SK-N-SH treated with all-trans-retinoic acid at 6 μM for 48 hours (cell line): ENCODE results near the gene SFRP4.

ENCODE experiments used
- ARNTL ChIP-seq: fragments of 450-650 bp; formaldehyde crosslinking; IDR thresholded peaks from 2 replicates; pipeline ENCODE4 v1.5.0; 2020; ENCODE audit warnings: low read depth, mild to moderate bottlenecking, moderate library complexity, borderline replicate concordance
- GLIS3 ChIP-seq: fragments of 250-450 bp; sonication (Bioruptor Pico); IDR thresholded peaks from 2 replicates; pipeline ENCODE4 v1.5.0; 2020; ENCODE audit warnings: mild to moderate bottlenecking, moderate library complexity
- OSR1 ChIP-seq: fragments of 250-450 bp; sonication (Bioruptor Pico); IDR thresholded peaks from 2 replicates; pipeline ENCODE4 v1.8.0; 2022; ENCODE audit warnings: moderate library complexity, mild to moderate bottlenecking, inconsistent platforms
- PPARA ChIP-seq: fragments of 250-450 bp; sonication (Bioruptor Pico); IDR thresholded peaks from 2 replicates; pipeline ENCODE4 v1.5.0; 2020; ENCODE audit warnings: mild to moderate bottlenecking, borderline replicate concordance
- RARB ChIP-seq: fragments of 250-450 bp; sonication (Bioruptor Pico); IDR thresholded peaks from 2 replicates; pipeline ENCODE4 v1.8.0; 2021; ENCODE audit warnings: mild to moderate bottlenecking, moderate library complexity
- TCF4 ChIP-seq: fragments of 250-450 bp; sonication (Bioruptor Pico); IDR thresholded peaks from 2 replicates; pipeline ENCODE4 v1.8.0; 2021; ENCODE audit warnings: mild to moderate bottlenecking, moderate library complexity, borderline replicate concordance
- ZNF70 ChIP-seq: fragments of 450-650 bp; formaldehyde crosslinking; IDR thresholded peaks from 2 replicates; pipeline ENCODE4 v1.5.0; 2020; ENCODE audit warnings: mild to moderate bottlenecking, moderate library complexity
- TF ChIP-seq, protein P1 (sequence below): fragments of 250-450 bp; sonication (Bioruptor Pico); IDR thresholded peaks from 2 replicates; pipeline ENCODE4 v1.8.0; 2020; ENCODE audit warnings: mild to moderate bottlenecking, moderate library complexity, borderline replicate concordance
- TF ChIP-seq, protein P2 (sequence below): fragments of 250-450 bp; sonication (Bioruptor Pico); IDR thresholded peaks from 2 replicates; pipeline ENCODE4 v1.5.1; 2021; ENCODE audit warnings: mild to moderate bottlenecking, moderate library complexity
- TF ChIP-seq, protein P3 (sequence below): fragments of 250-450 bp; sonication (Bioruptor Pico); IDR thresholded peaks from 2 replicates; pipeline ENCODE4 v1.8.0; 2021; ENCODE audit warnings: low read depth, mild to moderate bottlenecking, moderate library complexity, borderline replicate concordance

DNA sequence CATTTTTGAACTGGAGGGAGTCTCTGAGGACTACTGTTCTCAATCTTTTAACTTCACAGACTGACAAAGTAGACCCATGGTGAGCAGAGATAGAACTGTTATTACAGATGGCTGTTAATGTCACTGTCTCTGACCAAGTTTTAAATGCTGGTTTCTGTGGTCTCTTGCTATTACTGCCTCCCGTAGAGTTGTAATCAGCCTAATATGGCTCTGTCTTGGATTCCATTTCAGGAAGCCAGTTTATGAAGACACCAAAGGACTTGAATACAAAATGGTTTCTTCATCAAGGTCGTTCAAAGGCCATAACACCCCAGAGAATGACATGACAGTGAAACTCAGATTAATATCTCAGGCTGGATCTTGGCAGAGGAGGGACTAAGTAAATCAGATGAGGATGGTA is 3.9 kb downstream of the SFRP4 start:
- TF ChIP-seq, protein P1, sequence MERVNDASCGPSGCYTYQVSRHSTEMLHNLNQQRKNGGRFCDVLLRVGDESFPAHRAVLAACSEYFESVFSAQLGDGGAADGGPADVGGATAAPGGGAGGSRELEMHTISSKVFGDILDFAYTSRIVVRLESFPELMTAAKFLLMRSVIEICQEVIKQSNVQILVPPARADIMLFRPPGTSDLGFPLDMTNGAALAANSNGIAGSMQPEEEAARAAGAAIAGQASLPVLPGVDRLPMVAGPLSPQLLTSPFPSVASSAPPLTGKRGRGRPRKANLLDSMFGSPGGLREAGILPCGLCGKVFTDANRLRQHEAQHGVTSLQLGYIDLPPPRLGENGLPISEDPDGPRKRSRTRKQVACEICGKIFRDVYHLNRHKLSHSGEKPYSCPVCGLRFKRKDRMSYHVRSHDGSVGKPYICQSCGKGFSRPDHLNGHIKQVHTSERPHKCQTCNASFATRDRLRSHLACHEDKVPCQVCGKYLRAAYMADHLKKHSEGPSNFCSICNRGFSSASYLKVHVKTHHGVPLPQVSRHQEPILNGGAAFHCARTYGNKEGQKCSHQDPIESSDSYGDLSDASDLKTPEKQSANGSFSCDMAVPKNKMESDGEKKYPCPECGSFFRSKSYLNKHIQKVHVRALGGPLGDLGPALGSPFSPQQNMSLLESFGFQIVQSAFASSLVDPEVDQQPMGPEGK (CRISPR knock-in tag) = no peak
- no peak for TF ChIP-seq RARB (CRISPR knock-in tag)
- no peak for TF ChIP-seq ARNTL (CRISPR knock-in tag)
- TF ChIP-seq ZNF70 = no peak
- no peak for TF ChIP-seq OSR1 (CRISPR knock-in tag)
- TF ChIP-seq, protein P2, sequence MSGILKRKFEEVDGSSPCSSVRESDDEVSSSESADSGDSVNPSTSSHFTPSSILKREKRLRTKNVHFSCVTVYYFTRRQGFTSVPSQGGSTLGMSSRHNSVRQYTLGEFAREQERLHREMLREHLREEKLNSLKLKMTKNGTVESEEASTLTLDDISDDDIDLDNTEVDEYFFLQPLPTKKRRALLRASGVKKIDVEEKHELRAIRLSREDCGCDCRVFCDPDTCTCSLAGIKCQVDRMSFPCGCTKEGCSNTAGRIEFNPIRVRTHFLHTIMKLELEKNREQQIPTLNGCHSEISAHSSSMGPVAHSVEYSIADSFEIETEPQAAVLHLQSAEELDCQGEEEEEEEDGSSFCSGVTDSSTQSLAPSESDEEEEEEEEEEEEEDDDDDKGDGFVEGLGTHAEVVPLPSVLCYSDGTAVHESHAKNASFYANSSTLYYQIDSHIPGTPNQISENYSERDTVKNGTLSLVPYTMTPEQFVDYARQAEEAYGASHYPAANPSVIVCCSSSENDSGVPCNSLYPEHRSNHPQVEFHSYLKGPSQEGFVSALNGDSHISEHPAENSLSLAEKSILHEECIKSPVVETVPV (CRISPR knock-in tag) = no peak
- TF ChIP-seq, protein P3, sequence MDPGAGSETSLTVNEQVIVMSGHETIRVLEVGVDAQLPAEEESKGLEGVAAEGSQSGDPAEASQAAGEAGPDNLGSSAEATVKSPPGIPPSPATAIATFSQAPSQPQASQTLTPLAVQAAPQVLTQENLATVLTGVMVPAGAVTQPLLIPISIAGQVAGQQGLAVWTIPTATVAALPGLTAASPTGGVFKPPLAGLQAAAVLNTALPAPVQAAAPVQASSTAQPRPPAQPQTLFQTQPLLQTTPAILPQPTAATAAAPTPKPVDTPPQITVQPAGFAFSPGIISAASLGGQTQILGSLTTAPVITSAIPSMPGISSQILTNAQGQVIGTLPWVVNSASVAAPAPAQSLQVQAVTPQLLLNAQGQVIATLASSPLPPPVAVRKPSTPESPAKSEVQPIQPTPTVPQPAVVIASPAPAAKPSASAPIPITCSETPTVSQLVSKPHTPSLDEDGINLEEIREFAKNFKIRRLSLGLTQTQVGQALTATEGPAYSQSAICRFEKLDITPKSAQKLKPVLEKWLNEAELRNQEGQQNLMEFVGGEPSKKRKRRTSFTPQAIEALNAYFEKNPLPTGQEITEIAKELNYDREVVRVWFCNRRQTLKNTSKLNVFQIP (CRISPR knock-in tag) = no peak
- TF ChIP-seq TCF4 = no peak
- TF ChIP-seq GLIS3 (CRISPR knock-in tag) = no peak
- no peak for TF ChIP-seq PPARA (CRISPR knock-in tag)
